SK-N-SH treated with all-trans-retinoic acid at 6 μM for 48 hours (cell line): Measurements from ENCODE around the gene BTBD3.
A peak's percentile ranks its signal among the peaks of the same experiment; 100 is the strongest.

ENCODE experiments used
- ATAC-seq: fragments of 200-7000 bp; cut with Tn5 transposase; 3 replicates; pipeline ENCODE4 v1.9.1; 2020; ENCODE audit warnings: mild to moderate bottlenecking, moderate library complexity
- CREB5 ChIP-seq: fragments of 250-450 bp; sonication (Bioruptor Pico); IDR thresholded peaks from 2 replicates; pipeline ENCODE4 v1.5.1; 2020; ENCODE audit warnings: low read depth, mild to moderate bottlenecking, moderate library complexity
- CSDC2 ChIP-seq: fragments of 250-450 bp; sonication (Bioruptor Pico); IDR thresholded peaks from 2 replicates; pipeline ENCODE4 v1.5.0; 2020; ENCODE audit warnings: mild to moderate bottlenecking, moderate library complexity
- GLIS3 ChIP-seq: fragments of 250-450 bp; sonication (Bioruptor Pico); IDR thresholded peaks from 2 replicates; pipeline ENCODE4 v1.5.0; 2020; ENCODE audit warnings: mild to moderate bottlenecking, moderate library complexity
- ISL1 ChIP-seq: fragments of 250-450 bp; sonication (Bioruptor Pico); IDR thresholded peaks from 2 replicates; pipeline ENCODE4 v2.1.2; 2022; ENCODE audit warnings: mild to moderate bottlenecking, moderate library complexity
- OSR1 ChIP-seq: fragments of 250-450 bp; sonication (Bioruptor Pico); IDR thresholded peaks from 2 replicates; pipeline ENCODE4 v1.8.0; 2022; ENCODE audit warnings: moderate library complexity, mild to moderate bottlenecking, inconsistent platforms
- PATZ1 ChIP-seq: fragments of 250-450 bp; sonication (Bioruptor Pico); IDR thresholded peaks from 2 replicates; pipeline ENCODE4 v1.8.0; 2020; ENCODE audit warnings: mild to moderate bottlenecking, moderate library complexity, borderline replicate concordance
- RARB ChIP-seq: fragments of 250-450 bp; sonication (Bioruptor Pico); IDR thresholded peaks from 2 replicates; pipeline ENCODE4 v1.8.0; 2021; ENCODE audit warnings: mild to moderate bottlenecking, moderate library complexity
- TCF4 ChIP-seq: fragments of 250-450 bp; sonication (Bioruptor Pico); IDR thresholded peaks from 2 replicates; pipeline ENCODE4 v1.8.0; 2021; ENCODE audit warnings: mild to moderate bottlenecking, moderate library complexity, borderline replicate concordance
- TOX ChIP-seq: fragments of 250-450 bp; sonication (Bioruptor Pico); IDR thresholded peaks from 2 replicates; pipeline ENCODE4 v1.8.0; 2021; ENCODE audit warnings: mild to moderate bottlenecking, moderate library complexity, borderline replicate concordance
- TSHZ2 ChIP-seq: fragments of 250-450 bp; sonication (Bioruptor Pico); IDR thresholded peaks from 2 replicates; pipeline ENCODE4 v1.5.0; 2020; ENCODE audit warnings: mild to moderate bottlenecking, moderate library complexity
- ZC3H10 ChIP-seq: fragments of 250-450 bp; sonication (Bioruptor Pico); IDR thresholded peaks from 2 replicates; pipeline ENCODE4 v1.5.1; 2021; ENCODE audit warnings: mild to moderate bottlenecking, moderate library complexity
- ZFP3 ChIP-seq: fragments of 250-450 bp; sonication (Bioruptor Pico); IDR thresholded peaks from 2 replicates; pipeline ENCODE4 v1.5.0; 2020; ENCODE audit warnings: mild to moderate bottlenecking, moderate library complexity
- ZFP30 ChIP-seq: fragments of 450-650 bp; formaldehyde crosslinking; IDR thresholded peaks from 2 replicates; pipeline ENCODE4 v1.5.0; 2022; ENCODE audit warnings: mild to moderate bottlenecking, moderate library complexity
- ZNF565 ChIP-seq: fragments of 450-650 bp; formaldehyde crosslinking; conservative IDR thresholded peaks from 2 replicates; pipeline ENCODE4 v1.5.0; 2020; ENCODE audit warnings: low read depth, mild to moderate bottlenecking, moderate library complexity
- ZNF70 ChIP-seq: fragments of 450-650 bp; formaldehyde crosslinking; IDR thresholded peaks from 2 replicates; pipeline ENCODE4 v1.5.0; 2020; ENCODE audit warnings: mild to moderate bottlenecking, moderate library complexity
- ZNF8 ChIP-seq: fragments of 450-650 bp; formaldehyde crosslinking; IDR thresholded peaks from 2 replicates; pipeline ENCODE4 v1.5.0; 2020; ENCODE audit warnings: mild to moderate bottlenecking, moderate library complexity

The BTBD3 gene

GRCh38 chr20:11888648-11889047 lies 29.0 kb upstream of the BTBD3 start (continued):
- TF ChIP-seq TSHZ2 (CRISPR knock-in tag) = no peak

- peak; percentile 91 for ATAC-seq
These were observed 27.2 kb upstream of the BTBD3 start for GRCh38 chr20:11890331-11891076.

DNA sequence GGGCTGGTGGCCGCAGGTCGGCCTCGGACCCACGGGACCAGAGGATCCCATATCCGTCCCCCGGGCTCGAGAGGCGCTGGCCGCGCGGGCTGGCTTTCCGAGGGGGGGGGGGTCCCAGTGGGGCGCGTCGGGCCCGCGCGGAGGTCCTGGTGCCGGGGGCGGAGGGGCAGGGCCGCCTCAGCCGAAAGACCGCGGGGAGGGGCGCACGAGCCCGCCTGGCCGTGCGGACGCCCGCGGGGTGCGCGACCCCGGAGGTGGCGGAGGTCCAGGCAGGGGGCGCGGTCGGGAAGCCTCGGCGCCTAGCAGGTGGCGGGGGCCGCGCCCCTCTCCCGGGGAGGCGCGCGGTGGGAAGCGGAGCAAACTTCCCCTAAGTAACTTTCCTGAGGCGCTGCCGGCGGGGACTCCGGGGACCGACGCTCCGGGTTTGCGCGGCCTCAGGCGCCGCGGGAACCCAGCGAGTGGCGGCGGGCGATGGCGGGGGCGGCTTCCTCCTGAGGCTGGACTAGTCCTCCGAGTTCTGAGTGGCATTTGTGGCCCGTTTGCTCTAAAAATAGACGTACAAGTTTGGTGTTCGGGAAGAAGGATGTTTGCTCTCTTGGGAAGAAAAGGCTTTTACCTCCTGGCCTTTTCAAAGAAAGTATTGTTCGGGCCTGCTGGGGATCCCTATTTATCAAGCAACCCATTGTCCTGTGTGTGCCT lies 26.5 kb upstream of the BTBD3 start:
- peak; percentile 58 for ATAC-seq
- TF ChIP-seq ZC3H10 (CRISPR knock-in tag) (no peak), CSDC2 (CRISPR knock-in tag) (no peak), TCF4 (no peak), RARB (CRISPR knock-in tag) (no peak), TOX (no peak), OSR1 (CRISPR knock-in tag) (no peak), ZFP3 (CRISPR knock-in tag) (no peak), TSHZ2 (CRISPR knock-in tag) (no peak), ZNF70 (no peak), GLIS3 (CRISPR knock-in tag) (no peak)

More at GRCh38 chr20:11890331-11891076, 27.2 kb upstream of the BTBD3 start:
- TF ChIP-seq RARB (CRISPR knock-in tag) (no peak), CREB5 (CRISPR knock-in tag) (no peak), TSHZ2 (CRISPR knock-in tag) (peak; percentile 83), ZFP30 (CRISPR knock-in tag) (peak; percentile 28; the same call in 1 of the 2 replicates), ZFP3 (CRISPR knock-in tag) (peak; percentile 66; the same call in 1 of the 2 replicates), ZNF565 (CRISPR knock-in tag) (no peak), TCF4 (no peak), PATZ1 (CRISPR knock-in tag) (no peak), CSDC2 (CRISPR knock-in tag) (peak; percentile 93), TOX (no peak), ZNF8 (no peak), ISL1 (no peak)
